ENCODE results near the gene STRN3.

DNA sequence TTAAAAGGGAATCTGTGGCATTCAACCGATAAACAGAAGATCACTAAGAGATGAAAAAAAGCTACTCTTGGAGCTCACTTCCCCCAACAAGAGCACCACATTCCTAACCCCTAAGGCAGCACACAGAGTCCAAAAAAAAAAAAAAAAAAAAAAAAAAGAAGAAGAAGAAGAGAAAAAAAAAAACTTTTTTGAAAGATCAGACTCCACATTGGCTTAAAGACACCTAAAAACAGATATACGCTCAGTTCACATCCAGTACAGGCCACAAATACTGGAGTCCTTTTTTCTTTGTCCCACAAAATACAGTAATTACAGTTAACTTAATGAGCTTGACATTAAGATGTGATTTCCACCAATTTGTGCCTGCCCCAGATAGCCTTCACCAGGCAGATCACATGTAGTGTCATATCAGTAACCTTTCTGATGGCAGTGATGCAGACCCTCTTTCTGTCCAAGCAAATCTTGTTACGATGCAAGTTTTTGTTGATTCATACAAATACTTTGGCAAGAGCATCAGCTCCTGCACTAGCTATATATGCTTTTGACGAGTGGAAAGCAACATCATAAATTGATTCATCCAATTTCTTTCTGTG, 131.2 kb downstream of the STRN3 start:
- no peak for TF ChIP-seq POLR2AphosphoS5 (IDR thresholded peaks at IDR 0.05; ENCODE audit: borderline replicate concordance, low read depth, low read length)
- TF ChIP-seq EZH2 (IDR thresholded peaks at IDR 0.05), result no peak
